CD4-positive, CD25-positive, alpha-beta regulatory T cell (primary cell): ENCODE results near the gene NEUROG3. TPM values are rescaled to one million over a fixed set of nuclear protein-coding genes. Genes with fewer than 3 reads are reported as not detected.

Experiments
- ATAC-seq, 2 donors: fragments of 150-1000 bp; cut with Tn5 transposase; one replicate each; pipeline ENCODE4 v1.10.0; 2021; ENCODE audit warnings: low read depth in 2 of 2, moderate number of reproducible peaks in 2 of 2, moderate library complexity in 1 of 2
- DNase-seq, 3 donors: peaks; one replicate each; pipeline versions ENCODE4 v3.0.0 to v3.0.0-alpha.2; 2012 to 2022; ENCODE audit warnings: mixed read lengths in 1 of 3
- H3K27ac ChIP-seq: one replicate; pipeline ENCODE4 v1.7.0; 2013; ENCODE audit warnings: mild to moderate bottlenecking, low read length; ENCODE audit not compliant: insufficient read depth, poor library complexity, severe bottlenecking
- H3K27me3 ChIP-seq: one replicate; pipeline ENCODE4 v1.7.0; 2013; ENCODE audit warnings: low read length; ENCODE audit not compliant: control insufficient read depth, insufficient read depth
- H3K36me3 ChIP-seq: one replicate; pipeline ENCODE4 v1.7.0; 2013; ENCODE audit warnings: mild to moderate bottlenecking, low read length, moderate library complexity; ENCODE audit not compliant: control insufficient read depth, insufficient read depth
- H3K4me1 ChIP-seq: 2 replicates; pipeline ENCODE4 v1.7.0; 2013; ENCODE audit warnings: mild to moderate bottlenecking, low read length; ENCODE audit not compliant: insufficient read depth, control insufficient read depth, poor library complexity, severe bottlenecking
- H3K4me3 ChIP-seq: one replicate; pipeline ENCODE4 v1.7.0; 2013; ENCODE audit warnings: low read depth, mild to moderate bottlenecking, low read length, moderate library complexity
- H3K9me3 ChIP-seq, 2 experiments: 1 replicate in 1 of 2; 2 replicates in 1 of 2; pipeline ENCODE4 v1.7.0; 2013; ENCODE audit warnings: low read length in 2 of 2, mild to moderate bottlenecking in 1 of 2, moderate library complexity in 1 of 2; ENCODE audit not compliant: control insufficient read depth in 2 of 2
- H3K27ac Mint-ChIP-seq, 3 donors: one replicate each; pipeline ENCODE4 v1.8.0; 2020 to 2022; ENCODE audit warnings: mild to moderate bottlenecking in 3 of 3, mixed read lengths in 3 of 3, moderate library complexity in 2 of 3
- H3K27me3 Mint-ChIP-seq: one replicate; pipeline ENCODE4 v1.8.0; 2022; ENCODE audit warnings: mild to moderate bottlenecking, mixed read lengths
- H3K36me3 Mint-ChIP-seq: one replicate; pipeline ENCODE4 v1.8.0; 2020; ENCODE audit warnings: mixed read lengths
- H3K4me1 Mint-ChIP-seq, 4 donors: one replicate each; pipeline ENCODE4 v1.8.0; 2020 to 2022; ENCODE audit warnings: mixed read lengths in 4 of 4, mild to moderate bottlenecking in 1 of 4
- H3K4me3 Mint-ChIP-seq, 4 donors: one replicate each; pipeline ENCODE4 v1.8.0; 2020 to 2022; ENCODE audit warnings: mild to moderate bottlenecking in 4 of 4, mixed read lengths in 4 of 4, moderate library complexity in 3 of 4
- H3K9me3 Mint-ChIP-seq, 7 donors: one replicate each; pipeline ENCODE4 v1.8.0; 2020 to 2022; ENCODE audit warnings: mixed read lengths in 7 of 7, mild to moderate bottlenecking in 3 of 7, moderate library complexity in 2 of 7
- polyA plus RNA-seq, 4 donors: library from polyadenylated mRNA; unstranded; fragments of 300-500 nt; fragmentation: Illumina TruSeq; gene quantifications; one replicate each; pipeline ENCODE4 v1.2.3, GENCODE V29; 2021
- total RNA-seq: library from RNA; stranded (reverse); gene quantifications from one replicate; pipeline ENCODE4 v1.2.3, GENCODE V29; 2022

Gene NEUROG3
- total and polyA plus RNA-seq, 5 donors from 2014 or later: not detected

DNA sequence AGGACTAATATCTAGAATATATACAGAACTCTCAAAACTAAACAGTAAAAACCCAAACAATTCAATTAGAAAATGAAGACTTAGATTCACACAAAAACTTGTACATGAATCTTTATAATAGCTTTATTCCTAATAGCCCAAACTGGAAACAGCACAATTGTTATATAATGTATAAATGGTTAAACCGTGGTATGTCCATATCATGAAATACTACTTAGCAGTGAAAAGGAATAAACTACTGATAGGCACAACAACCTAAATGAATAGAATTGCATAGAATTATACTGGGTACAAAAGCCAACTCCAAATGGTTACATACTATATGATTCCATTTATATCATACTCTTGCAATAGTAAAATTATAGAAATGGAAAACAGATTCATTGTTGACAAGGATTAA lies 35.9 kb upstream of the NEUROG3 start:
- H3K27ac Mint-ChIP-seq: no peak overlapping the region
- peaks cover 0 to 17% (median 3%) of the 10 kb centered on the region in 7 donors for H3K9me3 Mint-ChIP-seq
- Histone ChIP-seq H3K27me3 (peaks cover 5% of the 10 kb centered on the region), H3K4me3 (no peak overlapping the region), H3K27ac (no peak overlapping the region), H3K4me1 (no peaks in the 10 kb centered on the region), H3K36me3 (no peaks in the 10 kb centered on the region), H3K9me3 (peaks cover 0 to 12% of the 10 kb centered on the region in 2 experiments)
- no peak for ATAC-seq
- H3K36me3 Mint-ChIP-seq: no peaks in the 10 kb centered on the region
- peaks cover 39% of the 10 kb centered on the region for H3K27me3 Mint-ChIP-seq
- no peaks in the 10 kb centered on the region for H3K4me1 Mint-ChIP-seq
- no peak overlapping the region for H3K4me3 Mint-ChIP-seq
- DNase-seq: no peak

DNA sequence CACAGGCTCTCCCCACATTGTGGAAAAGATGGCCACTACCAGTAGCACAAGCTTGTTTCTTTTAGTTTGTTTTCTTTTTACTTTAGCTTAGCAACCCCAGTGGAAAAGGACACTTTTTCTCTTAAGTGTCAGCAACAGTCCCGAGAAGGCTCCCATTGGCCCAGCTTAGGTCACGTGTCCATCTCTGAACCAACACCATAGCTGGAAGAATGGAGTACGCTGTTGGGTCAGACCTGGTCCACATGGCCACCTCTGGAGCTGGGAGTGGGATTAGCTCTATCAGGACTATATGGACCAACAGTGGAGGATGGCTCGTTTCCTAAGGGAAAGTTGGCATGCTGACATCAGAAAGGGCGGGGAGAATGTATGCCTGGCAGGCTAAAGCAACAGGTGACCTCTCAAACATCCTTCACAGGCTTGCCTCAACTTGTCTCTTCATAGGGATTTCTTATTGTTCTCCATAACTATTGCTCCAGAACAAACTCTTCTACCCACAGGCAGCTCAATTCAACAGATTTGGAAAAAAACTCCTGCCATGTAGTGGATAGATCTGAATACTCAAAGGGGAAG lies 27.6 kb upstream of the NEUROG3 start:
- no peak for ATAC-seq
- H3K4me3 Mint-ChIP-seq: no peak overlapping the region
- no peak overlapping the region for H3K27ac ChIP-seq

DNA sequence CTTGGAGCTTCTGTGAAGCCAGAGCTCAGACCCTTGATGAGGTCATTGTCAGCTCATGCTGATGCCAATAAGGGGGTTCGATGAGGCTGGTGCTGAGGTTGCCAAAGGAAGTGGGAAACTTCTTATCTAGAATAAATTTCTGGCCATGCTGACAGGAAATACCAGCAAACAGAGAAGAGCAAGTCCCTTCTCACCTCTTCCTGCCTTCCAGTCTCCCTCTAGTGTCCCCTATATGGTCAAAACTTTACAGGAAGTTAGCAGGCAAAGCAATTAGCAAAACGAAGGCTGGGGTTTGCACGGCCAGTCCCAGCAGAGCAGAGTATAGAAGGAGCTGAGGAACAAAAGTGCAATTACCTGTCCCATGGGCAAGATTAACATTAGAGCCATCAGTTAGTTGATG lies 15.1 kb upstream of the NEUROG3 start:
- Mint-ChIP-seq H3K4me3 (no peak overlapping the region), H3K27ac (peak overlapping the region in 1 of 3 donors; percentile 59)
- H3K4me1 ChIP-seq: peaks cover 4% of the 10 kb centered on the region

More for the DNA sequence above, 27.6 kb upstream of the NEUROG3 start:
- Histone ChIP-seq H3K9me3 (no peaks in the 10 kb centered on the region), H3K4me3 (no peak overlapping the region), H3K27me3 (peaks cover 21% of the 10 kb centered on the region), H3K36me3 (no peaks in the 10 kb centered on the region), H3K4me1 (no peaks in the 10 kb centered on the region)
- no peaks in the 10 kb centered on the region for H3K4me1 Mint-ChIP-seq
- H3K9me3 Mint-ChIP-seq: peaks cover 0 to 5% (median 0%) of the 10 kb centered on the region in 7 donors
- H3K36me3 Mint-ChIP-seq: no peaks in the 10 kb centered on the region
- no peak overlapping the region for H3K27ac Mint-ChIP-seq
- peaks cover 46% of the 10 kb centered on the region for H3K27me3 Mint-ChIP-seq
- no peak for DNase-seq

DNA sequence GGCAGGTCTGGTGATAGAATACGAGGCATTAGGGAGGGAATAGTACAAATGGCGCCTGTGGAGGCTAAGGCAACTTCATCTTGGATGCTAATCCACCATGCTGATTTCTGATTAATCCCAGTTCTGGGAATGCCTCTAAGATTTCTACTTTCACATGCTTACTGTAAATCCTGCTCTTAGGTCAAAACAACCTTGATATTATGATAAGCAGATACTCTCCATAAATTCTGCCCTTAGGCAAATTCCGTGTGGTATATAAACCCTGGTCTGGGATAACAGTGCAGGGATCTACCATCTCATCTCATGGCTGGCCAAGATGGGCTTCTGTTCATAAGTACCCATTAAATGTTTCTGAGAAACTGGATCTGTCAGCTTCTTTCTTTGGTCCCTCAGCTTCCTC lies 11.4 kb upstream of the NEUROG3 start:
- Histone ChIP-seq H3K4me1 (peaks cover 4% of the 10 kb centered on the region), H3K9me3 (no peaks in the 10 kb centered on the region), H3K27ac (no peak overlapping the region), H3K27me3 (peaks cover 4% of the 10 kb centered on the region), H3K4me3 (no peak overlapping the region), H3K36me3 (no peaks in the 10 kb centered on the region)
- peaks cover 19% of the 10 kb centered on the region for H3K27me3 Mint-ChIP-seq
- no peak overlapping the region for H3K27ac Mint-ChIP-seq
- H3K4me1 Mint-ChIP-seq: peaks cover 0 to 13% (median 2%) of the 10 kb centered on the region in 4 donors
- H3K36me3 Mint-ChIP-seq: no peaks in the 10 kb centered on the region
- no peak overlapping the region for H3K4me3 Mint-ChIP-seq
- no peaks in the 10 kb centered on the region for H3K9me3 Mint-ChIP-seq
- DNase-seq: no peak
- no peak for ATAC-seq

More for the DNA sequence above, 15.1 kb upstream of the NEUROG3 start:
- Histone ChIP-seq H3K27me3 (peaks cover 4% of the 10 kb centered on the region), H3K27ac (no peak overlapping the region), H3K9me3 (no peaks in the 10 kb centered on the region), H3K36me3 (no peaks in the 10 kb centered on the region), H3K4me3 (no peak overlapping the region)
- peaks cover 0 to 13% (median 2%) of the 10 kb centered on the region in 4 donors for H3K4me1 Mint-ChIP-seq
- no peaks in the 10 kb centered on the region for H3K9me3 Mint-ChIP-seq
- DNase-seq: peak in 1 of 3 donors; percentile 40
- peaks cover 4% of the 10 kb centered on the region for H3K27me3 Mint-ChIP-seq
- H3K36me3 Mint-ChIP-seq: no peaks in the 10 kb centered on the region
- ATAC-seq: peak in 1 of 2 donors; percentile 40

DNA sequence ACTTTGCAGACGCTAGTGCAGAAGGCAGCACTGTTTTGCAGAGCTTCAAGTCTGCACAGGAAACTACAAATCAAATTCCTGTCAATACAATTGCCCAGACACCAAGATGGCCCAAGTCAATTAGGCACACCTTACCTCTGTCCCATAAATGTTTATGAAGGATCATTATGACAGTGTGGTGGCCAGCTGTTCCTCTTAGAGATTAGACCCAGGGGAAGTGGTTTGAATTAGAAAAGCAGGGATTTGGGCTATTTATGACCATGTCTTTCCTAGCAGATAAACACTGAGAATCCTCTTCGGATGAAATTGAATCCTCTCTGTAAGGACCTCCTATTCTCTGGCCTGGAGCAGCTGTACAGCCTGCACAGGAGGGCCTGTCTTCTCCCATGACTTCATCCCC lies 9.9 kb upstream of the NEUROG3 start:
- H3K27ac ChIP-seq: no peak overlapping the region

DNA sequence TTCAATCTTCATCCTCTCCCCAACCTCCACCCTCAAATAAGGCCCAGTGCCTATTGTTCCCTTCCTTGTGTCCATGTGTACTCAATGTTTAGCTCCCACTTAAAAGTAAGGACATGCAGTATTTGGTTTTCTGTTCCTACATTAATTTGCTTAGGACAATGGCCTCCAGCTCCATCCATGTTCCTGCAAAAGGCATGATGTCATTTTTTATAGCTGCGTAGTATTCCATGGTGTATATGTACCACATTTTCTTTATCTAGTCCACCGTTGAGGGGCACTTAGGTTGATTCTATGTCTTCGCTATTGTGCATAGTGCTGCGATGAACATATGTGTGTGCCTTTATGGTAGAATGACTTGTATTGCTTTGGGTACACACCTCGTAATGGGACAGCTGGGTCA lies 7.2 kb upstream of the NEUROG3 start:
- peaks cover 7% of the 10 kb centered on the region for H3K27me3 ChIP-seq
- H3K4me3 ChIP-seq: no peak overlapping the region
- Mint-ChIP-seq H3K4me3 (no peak overlapping the region), H3K36me3 (no peaks in the 10 kb centered on the region), H3K27ac (no peak overlapping the region), H3K4me1 (no peaks in the 10 kb centered on the region), H3K9me3 (no peaks in the 10 kb centered on the region), H3K27me3 (peaks cover 49% of the 10 kb centered on the region)
- ATAC-seq (no peak), DNase-seq (no peak)
- H3K36me3 ChIP-seq: no peaks in the 10 kb centered on the region
- H3K4me1 ChIP-seq: no peaks in the 10 kb centered on the region
- H3K27ac ChIP-seq: no peak overlapping the region
- no peaks in the 10 kb centered on the region for H3K9me3 ChIP-seq

More for the DNA sequence above, 9.9 kb upstream of the NEUROG3 start:
- Mint-ChIP-seq H3K9me3 (no peaks in the 10 kb centered on the region), H3K4me1 (peaks cover 0 to 4% (median 2%) of the 10 kb centered on the region in 4 donors), H3K27me3 (peaks cover 32% of the 10 kb centered on the region), H3K27ac (no peak overlapping the region), H3K4me3 (no peak overlapping the region), H3K36me3 (no peaks in the 10 kb centered on the region)
- no peaks in the 10 kb centered on the region for H3K4me1 ChIP-seq
- H3K36me3 ChIP-seq: no peaks in the 10 kb centered on the region
- ATAC-seq (no peak), DNase-seq (no peak)
- H3K9me3 ChIP-seq: no peaks in the 10 kb centered on the region
- H3K27me3 ChIP-seq: peaks cover 5% of the 10 kb centered on the region
- H3K4me3 ChIP-seq: no peak overlapping the region

DNA sequence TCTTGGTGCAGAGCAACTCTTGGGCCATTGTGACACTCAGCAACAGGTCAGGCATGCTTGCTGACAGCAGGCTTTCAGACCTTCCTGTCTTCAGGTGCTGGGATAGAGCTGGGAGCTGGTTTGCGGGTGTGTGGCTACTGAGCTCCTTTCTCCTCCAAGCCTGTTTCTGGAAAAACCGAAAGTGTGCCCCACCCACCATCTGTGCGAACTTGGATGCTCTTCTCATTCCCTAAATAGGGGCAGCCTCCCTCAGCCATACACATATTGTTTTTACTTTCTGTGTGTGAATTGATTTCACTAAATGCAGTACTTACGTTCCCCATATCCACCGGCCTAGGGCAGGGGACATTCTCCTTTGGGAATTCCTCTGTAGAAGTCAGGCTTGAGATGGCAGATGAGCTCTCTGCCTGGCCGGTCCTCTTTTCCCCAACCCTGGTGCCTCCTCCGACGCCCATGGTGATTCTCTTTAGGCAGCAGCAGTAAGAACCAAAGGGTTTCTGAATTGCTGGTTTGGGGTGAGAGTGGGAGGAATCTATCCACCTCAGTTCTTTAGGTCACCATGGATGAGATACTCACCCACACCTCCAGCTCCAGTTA lies 6.3 kb upstream of the NEUROG3 start:
- Histone ChIP-seq H3K9me3 (no peaks in the 10 kb centered on the region), H3K27me3 (peaks cover 9% of the 10 kb centered on the region), H3K36me3 (no peaks in the 10 kb centered on the region), H3K27ac (no peak overlapping the region), H3K4me1 (peaks cover 4% of the 10 kb centered on the region), H3K4me3 (no peak overlapping the region)
- Mint-ChIP-seq H3K36me3 (no peaks in the 10 kb centered on the region), H3K27ac (no peak overlapping the region), H3K27me3 (peaks cover 58% of the 10 kb centered on the region), H3K4me3 (no peak overlapping the region), H3K4me1 (peaks cover 0 to 6% (median 2%) of the 10 kb centered on the region in 4 donors), H3K9me3 (no peaks in the 10 kb centered on the region)
- ATAC-seq (no peak), DNase-seq (no peak)

DNA sequence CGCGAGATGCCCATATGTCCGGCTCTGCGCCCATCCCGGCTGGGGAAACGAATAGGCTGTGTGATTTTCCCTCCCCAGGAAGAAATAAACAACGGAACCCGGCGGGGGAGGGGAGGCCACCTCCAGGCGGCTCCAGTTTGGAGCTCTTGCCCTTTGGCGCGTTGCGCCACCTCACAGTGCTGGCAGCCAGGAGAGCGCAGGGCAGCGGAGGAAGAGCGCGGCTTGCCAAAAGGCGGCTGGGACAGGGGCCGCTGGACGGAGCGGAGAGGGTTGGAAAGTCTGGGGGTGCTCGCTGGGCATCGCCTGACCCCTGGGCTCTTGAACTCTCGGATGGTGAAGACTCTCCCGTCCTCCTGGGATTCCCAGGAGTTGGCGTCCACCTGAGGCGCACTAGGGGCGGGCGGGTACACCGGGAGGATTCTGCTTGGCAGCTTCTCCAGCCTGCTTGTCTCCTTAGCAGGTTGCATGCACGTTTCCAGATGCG lies 5.3 kb upstream of the NEUROG3 start:
- Mint-ChIP-seq H3K36me3 (no peaks in the 10 kb centered on the region), H3K9me3 (no peaks in the 10 kb centered on the region), H3K27ac (no peak overlapping the region), H3K27me3 (peaks cover 68% of the 10 kb centered on the region), H3K4me1 (peaks cover 0 to 14% (median 4%) of the 10 kb centered on the region in 4 donors), H3K4me3 (no peak overlapping the region)
- Histone ChIP-seq H3K27ac (no peak overlapping the region), H3K9me3 (no peaks in the 10 kb centered on the region), H3K36me3 (no peaks in the 10 kb centered on the region), H3K27me3 (peaks cover 11% of the 10 kb centered on the region), H3K4me1 (peaks cover 9% of the 10 kb centered on the region), H3K4me3 (no peak overlapping the region)
- ATAC-seq: no peak
- no peak for DNase-seq
